Measurements from ENCODE around the gene MAGI1.

DNA sequence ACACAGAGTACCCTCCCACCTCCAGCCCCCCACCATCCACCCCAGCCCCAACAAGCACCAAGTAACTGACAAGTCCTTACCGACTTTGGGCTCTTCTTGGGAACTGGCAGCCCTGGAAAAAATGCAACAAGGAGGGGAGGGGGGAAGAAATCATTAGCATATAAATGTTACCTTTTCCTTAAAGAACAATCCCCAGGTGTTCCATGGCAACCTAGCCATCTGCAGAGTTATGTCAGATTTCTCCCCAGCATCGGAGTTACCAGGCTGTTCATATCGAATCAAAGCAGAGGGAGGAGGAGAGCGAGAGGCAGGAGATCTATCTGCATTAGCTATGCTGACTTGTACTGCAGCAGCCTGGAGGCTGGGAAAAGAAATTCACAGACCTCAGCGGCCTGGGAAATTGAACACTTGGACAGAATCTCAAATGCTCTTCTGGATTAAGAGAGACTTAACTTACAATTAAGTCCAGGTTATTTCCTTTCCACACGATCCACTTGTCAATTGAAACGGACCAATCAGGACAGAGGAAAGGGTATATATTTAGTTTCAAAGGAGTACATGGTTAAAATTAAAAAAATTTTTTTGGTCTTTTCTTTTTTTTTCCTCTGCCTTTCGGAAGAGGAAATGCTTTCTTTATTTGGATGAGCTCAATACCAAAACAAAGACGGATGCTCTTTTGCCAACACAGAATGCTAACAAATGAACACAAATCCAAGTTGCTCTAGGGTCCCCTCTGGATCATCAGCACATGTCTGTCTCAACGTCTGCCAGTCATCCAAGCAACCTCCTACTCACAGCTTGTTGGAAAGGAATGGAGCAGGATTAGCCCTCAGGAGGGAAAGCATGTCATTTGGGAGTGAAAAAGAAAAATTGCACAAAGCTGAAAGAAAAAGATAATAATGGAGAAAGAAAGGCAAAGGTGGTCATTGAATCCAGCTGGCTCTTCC lies 637.1 kb downstream of the MAGI1 start:
- TF ChIP-seq, protein P1, sequence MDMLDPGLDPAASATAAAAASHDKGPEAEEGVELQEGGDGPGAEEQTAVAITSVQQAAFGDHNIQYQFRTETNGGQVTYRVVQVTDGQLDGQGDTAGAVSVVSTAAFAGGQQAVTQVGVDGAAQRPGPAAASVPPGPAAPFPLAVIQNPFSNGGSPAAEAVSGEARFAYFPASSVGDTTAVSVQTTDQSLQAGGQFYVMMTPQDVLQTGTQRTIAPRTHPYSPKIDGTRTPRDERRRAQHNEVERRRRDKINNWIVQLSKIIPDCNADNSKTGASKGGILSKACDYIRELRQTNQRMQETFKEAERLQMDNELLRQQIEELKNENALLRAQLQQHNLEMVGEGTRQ (IDR thresholded peaks at IDR 0.05; ENCODE audit: borderline replicate concordance, low read depth, low read length): no peak
- TF ChIP-seq RAD21 (IDR thresholded peaks at IDR 0.05; ENCODE audit: low read length) (no peak), GABPA (IDR thresholded peaks at IDR 0.05; ENCODE audit: low read depth) (no peak), GATA2 (CRISPR knock-in tag; IDR thresholded peaks at IDR 0.05) (no peak), TAF1 (IDR thresholded peaks at IDR 0.05; ENCODE audit: borderline replicate concordance, low read depth, low read length) (no peak)
- TF ChIP-seq, protein P2, sequence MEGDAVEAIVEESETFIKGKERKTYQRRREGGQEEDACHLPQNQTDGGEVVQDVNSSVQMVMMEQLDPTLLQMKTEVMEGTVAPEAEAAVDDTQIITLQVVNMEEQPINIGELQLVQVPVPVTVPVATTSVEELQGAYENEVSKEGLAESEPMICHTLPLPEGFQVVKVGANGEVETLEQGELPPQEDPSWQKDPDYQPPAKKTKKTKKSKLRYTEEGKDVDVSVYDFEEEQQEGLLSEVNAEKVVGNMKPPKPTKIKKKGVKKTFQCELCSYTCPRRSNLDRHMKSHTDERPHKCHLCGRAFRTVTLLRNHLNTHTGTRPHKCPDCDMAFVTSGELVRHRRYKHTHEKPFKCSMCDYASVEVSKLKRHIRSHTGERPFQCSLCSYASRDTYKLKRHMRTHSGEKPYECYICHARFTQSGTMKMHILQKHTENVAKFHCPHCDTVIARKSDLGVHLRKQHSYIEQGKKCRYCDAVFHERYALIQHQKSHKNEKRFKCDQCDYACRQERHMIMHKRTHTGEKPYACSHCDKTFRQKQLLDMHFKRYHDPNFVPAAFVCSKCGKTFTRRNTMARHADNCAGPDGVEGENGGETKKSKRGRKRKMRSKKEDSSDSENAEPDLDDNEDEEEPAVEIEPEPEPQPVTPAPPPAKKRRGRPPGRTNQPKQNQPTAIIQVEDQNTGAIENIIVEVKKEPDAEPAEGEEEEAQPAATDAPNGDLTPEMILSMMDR (IDR thresholded peaks at IDR 0.05): no peak

Measured in SK-N-SH (cell line).